Effector memory CD8-positive, alpha-beta T cell (primary cell): Measurements from ENCODE around the gene VAT1L.
"Not testable (repeated sequence)": the region's sequence is repeated elsewhere in the genome, so short reads cannot be mapped to it uniquely, and the experiment has no call there.

Experiments
- ATAC-seq: fragments of 150-1000 bp; cut with Tn5 transposase; replicated peaks from 2 replicates; pipeline ENCODE4 v1.10.0; 2021; ENCODE audit warnings: mild to moderate bottlenecking, moderate library complexity
- DNase-seq, 3 experiments: peaks; one replicate each; pipeline ENCODE4 v3.0.0; 2021
- H3K27ac Mint-ChIP-seq, 2 donors: one replicate each; pipeline ENCODE4 v1.8.0; 2022; ENCODE audit warnings: mild to moderate bottlenecking in 2 of 2, mixed read lengths in 2 of 2, moderate library complexity in 2 of 2
- H3K27me3 Mint-ChIP-seq, 2 donors: one replicate each; pipeline ENCODE4 v1.8.0; 2022; ENCODE audit warnings: mixed read lengths in 2 of 2
- H3K36me3 Mint-ChIP-seq: one replicate; pipeline ENCODE4 v1.8.0; 2022; ENCODE audit warnings: mild to moderate bottlenecking, moderate library complexity, mixed read lengths; ENCODE audit not compliant: insufficient read depth
- H3K4me1 Mint-ChIP-seq, 2 donors: one replicate each; pipeline ENCODE4 v1.8.0; 2022; ENCODE audit warnings: low read depth in 2 of 2, mixed read lengths in 2 of 2
- H3K4me3 Mint-ChIP-seq, 2 donors: one replicate each; pipeline ENCODE4 v1.8.0; 2022; ENCODE audit warnings: mild to moderate bottlenecking in 2 of 2, mixed read lengths in 2 of 2, moderate library complexity in 2 of 2
- H3K9me3 Mint-ChIP-seq, 2 donors: one replicate each; pipeline ENCODE4 v1.8.0; 2022; ENCODE audit warnings: mixed read lengths in 2 of 2

Gene VAT1L

GRCh38 chr16:77928096-77928495 is 139.7 kb downstream of the VAT1L start:
- Mint-ChIP-seq H3K27me3 (peaks cover 29 to 60% of the 10 kb centered on the region in 2 donors), H3K9me3 (no peaks in the 10 kb centered on the region), H3K36me3 (no peaks in the 10 kb centered on the region), H3K27ac (no peak overlapping the region), H3K4me1 (no peaks in the 10 kb centered on the region), H3K4me3 (no peak overlapping the region)
- ATAC-seq (no peak), DNase-seq (no peak)

- no peak overlapping the region for H3K27ac Mint-ChIP-seq
- no peaks in the 10 kb centered on the region for H3K9me3 Mint-ChIP-seq
- DNase-seq = no peak
- peaks cover 37 to 60% of the 10 kb centered on the region in 2 donors for H3K27me3 Mint-ChIP-seq
- no peaks in the 10 kb centered on the region for H3K4me1 Mint-ChIP-seq
- no peaks in the 10 kb centered on the region for H3K36me3 Mint-ChIP-seq
- no peak overlapping the region for H3K4me3 Mint-ChIP-seq
- ATAC-seq = no peak
Observed at GRCh38 chr16:77929004-77929403, 140.6 kb downstream of the VAT1L start.

DNA sequence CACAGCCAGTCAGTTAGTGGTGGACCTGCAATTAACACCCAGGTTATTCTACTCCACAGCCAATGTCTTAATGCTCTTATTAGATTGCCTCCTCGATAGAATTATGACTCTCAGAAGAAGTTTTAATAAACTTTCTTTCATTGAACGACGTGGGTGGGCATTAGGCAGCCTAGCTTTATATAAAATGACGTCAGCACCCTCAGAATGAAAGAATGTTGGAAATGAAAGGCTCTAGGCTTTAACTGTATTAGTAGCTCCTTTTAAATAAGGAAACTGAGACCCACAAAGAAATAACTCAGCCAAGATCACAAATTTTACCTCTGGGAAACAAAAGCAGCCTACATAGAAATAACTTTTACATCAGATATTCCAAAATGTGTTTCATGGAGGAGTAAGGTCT is 142.7 kb downstream of the VAT1L start:
- H3K36me3 Mint-ChIP-seq = no peaks in the 10 kb centered on the region
- DNase-seq (no peak), ATAC-seq (no peak)
- no peak overlapping the region for H3K4me3 Mint-ChIP-seq
- peaks cover 39 to 52% of the 10 kb centered on the region in 2 donors for H3K27me3 Mint-ChIP-seq
- H3K27ac Mint-ChIP-seq = no peak overlapping the region
- H3K9me3 Mint-ChIP-seq = no peaks in the 10 kb centered on the region
- no peaks in the 10 kb centered on the region for H3K4me1 Mint-ChIP-seq

DNA sequence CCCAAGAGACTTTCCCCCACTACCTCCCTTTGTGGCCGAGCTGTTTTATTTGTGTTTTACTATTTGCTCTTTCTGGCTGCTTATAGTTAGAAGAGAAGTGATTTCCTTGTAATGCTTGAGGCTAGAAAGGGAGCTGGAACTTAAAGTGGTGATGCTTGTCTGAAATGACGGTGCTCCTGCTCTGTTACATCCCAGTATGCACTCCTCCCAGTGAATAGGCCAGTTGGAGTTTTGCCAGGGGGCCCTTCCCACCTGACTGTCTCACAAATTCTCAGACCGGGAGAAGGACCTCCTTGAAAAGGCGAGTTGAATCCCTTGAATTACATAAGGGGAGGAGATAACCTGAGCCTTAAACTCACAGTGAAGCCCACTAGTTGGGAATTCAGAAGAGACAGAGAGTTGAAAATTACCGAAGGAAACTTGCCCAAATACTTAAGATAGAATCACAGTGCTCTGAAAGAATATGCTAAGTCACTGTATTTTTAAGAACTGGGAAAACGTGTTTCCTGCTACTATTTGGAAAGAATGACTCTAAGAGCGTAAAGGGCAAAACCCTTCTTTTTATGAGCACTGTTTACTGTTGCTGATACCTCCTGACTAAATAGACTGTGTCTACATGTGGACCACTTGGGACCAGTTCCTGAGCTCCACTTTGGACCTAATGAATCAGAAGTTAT is 149.2 kb downstream of the VAT1L start:
- ATAC-seq (no peak), DNase-seq (no peak)
- H3K4me1 Mint-ChIP-seq = no peaks in the 10 kb centered on the region
- H3K9me3 Mint-ChIP-seq = no peaks in the 10 kb centered on the region
- peaks cover 24 to 25% of the 10 kb centered on the region in 2 donors for H3K27me3 Mint-ChIP-seq
- no peaks in the 10 kb centered on the region for H3K36me3 Mint-ChIP-seq
- H3K4me3 Mint-ChIP-seq = no peak overlapping the region
- H3K27ac Mint-ChIP-seq = no peak overlapping the region

DNA sequence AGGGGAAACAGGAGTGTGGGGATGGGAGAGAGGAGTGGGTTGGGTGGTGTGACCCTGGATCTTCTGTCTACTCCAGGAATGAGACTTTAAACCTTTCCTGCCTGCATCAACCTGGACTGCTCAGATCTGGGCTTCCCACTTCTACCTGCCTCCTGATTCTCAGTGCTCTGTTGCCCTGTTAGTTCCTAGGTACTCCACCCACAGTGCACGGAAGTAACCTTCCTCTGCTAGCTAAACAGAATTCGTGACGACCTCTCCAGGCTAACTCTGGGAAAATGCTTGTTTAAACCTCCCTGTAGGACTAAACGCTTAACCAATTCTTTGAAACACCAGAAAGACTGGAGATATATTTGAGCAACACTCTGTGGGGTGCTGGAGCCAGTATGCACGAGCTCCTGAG is 150.5 kb downstream of the VAT1L start:
- Mint-ChIP-seq H3K9me3 (no peaks in the 10 kb centered on the region), H3K36me3 (peaks cover 3% of the 10 kb centered on the region), H3K27me3 (peaks cover 11 to 15% of the 10 kb centered on the region in 2 donors), H3K27ac (no peak overlapping the region), H3K4me3 (no peak overlapping the region), H3K4me1 (no peaks in the 10 kb centered on the region)
- DNase-seq = no peak
- ATAC-seq = no peak

DNA sequence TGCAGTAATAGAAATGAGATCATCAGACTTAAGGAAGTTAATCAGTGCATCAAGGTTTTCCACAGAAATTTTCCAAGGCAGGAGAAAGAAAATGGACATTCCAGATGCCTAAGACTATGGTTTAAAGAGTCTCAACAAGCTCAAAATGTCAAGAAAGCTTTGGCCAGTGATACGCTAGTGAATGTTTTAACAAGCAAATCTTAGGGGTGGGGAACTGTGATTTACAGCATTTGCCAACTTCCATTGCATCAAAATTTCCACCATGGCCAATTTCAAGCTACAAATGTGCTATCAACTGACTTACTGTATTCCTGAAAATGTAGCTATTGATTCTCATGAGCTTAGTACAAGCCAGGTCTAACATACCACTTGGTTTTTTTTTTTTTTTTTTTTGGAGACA is 151.6 kb downstream of the VAT1L start:
- no peak for DNase-seq
- ATAC-seq = no peak
- Mint-ChIP-seq H3K27ac (no peak overlapping the region), H3K27me3 (peaks cover 5 to 10% of the 10 kb centered on the region in 2 donors), H3K9me3 (no peaks in the 10 kb centered on the region), H3K36me3 (peaks cover 3% of the 10 kb centered on the region), H3K4me1 (no peaks in the 10 kb centered on the region), H3K4me3 (no peak overlapping the region)

- no peaks in the 10 kb centered on the region for H3K4me1 Mint-ChIP-seq
- no peak overlapping the region for H3K27ac Mint-ChIP-seq
- H3K27me3 Mint-ChIP-seq = peaks cover 18 to 21% of the 10 kb centered on the region in 2 donors
- ATAC-seq (no peak), DNase-seq (no peak)
- H3K4me3 Mint-ChIP-seq = no peak overlapping the region
- H3K36me3 Mint-ChIP-seq = peaks cover 3% of the 10 kb centered on the region
- no peaks in the 10 kb centered on the region for H3K9me3 Mint-ChIP-seq
Observed at GRCh38 chr16:77943801-77944200, 155.4 kb downstream of the VAT1L start.

DNA sequence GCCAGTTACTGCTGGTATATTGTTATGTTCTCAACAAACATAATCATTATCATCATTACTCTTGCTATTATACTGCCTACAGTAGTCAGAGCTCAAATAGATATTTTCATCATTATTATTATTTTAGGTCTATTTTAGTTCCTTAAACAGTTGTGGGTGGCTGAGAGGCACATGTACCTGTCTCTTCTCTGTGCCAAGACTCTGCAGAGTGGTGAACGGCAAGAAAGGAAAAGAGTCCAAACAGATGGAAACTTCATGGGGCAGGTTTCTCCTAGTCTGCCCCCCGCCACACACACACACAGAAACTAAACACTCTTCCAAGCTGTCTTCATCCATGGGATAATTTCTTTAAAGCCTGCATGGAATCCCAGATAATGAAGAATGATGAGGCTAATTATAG is 156.3 kb downstream of the VAT1L start:
- peaks cover 3% of the 10 kb centered on the region for H3K36me3 Mint-ChIP-seq
- no peaks in the 10 kb centered on the region for H3K4me1 Mint-ChIP-seq
- DNase-seq (no peak), ATAC-seq (no peak)
- H3K27me3 Mint-ChIP-seq = peaks cover 26 to 27% of the 10 kb centered on the region in 2 donors
- no peaks in the 10 kb centered on the region for H3K9me3 Mint-ChIP-seq
- no peak overlapping the region for H3K27ac Mint-ChIP-seq
- H3K4me3 Mint-ChIP-seq = no peak overlapping the region

- H3K27ac Mint-ChIP-seq = no peak overlapping the region
- H3K27me3 Mint-ChIP-seq = peaks cover 30 to 32% of the 10 kb centered on the region in 2 donors
- H3K36me3 Mint-ChIP-seq = peaks cover 3% of the 10 kb centered on the region
- no peak overlapping the region for H3K4me3 Mint-ChIP-seq
- no peaks in the 10 kb centered on the region for H3K9me3 Mint-ChIP-seq
- ATAC-seq (no peak), DNase-seq (no peak)
- no peaks in the 10 kb centered on the region for H3K4me1 Mint-ChIP-seq
Observed at GRCh38 chr16:77945126-77945525, 156.8 kb downstream of the VAT1L start.

- no peak overlapping the region for H3K4me3 Mint-ChIP-seq
- no peak for DNase-seq
- H3K27me3 Mint-ChIP-seq = peaks cover 30 to 38% of the 10 kb centered on the region in 2 donors
- no peaks in the 10 kb centered on the region for H3K4me1 Mint-ChIP-seq
- no peak for ATAC-seq
- no peak overlapping the region for H3K27ac Mint-ChIP-seq
- no peaks in the 10 kb centered on the region for H3K9me3 Mint-ChIP-seq
- peaks cover 3% of the 10 kb centered on the region for H3K36me3 Mint-ChIP-seq
Observed at GRCh38 chr16:77946823-77947222, 158.5 kb downstream of the VAT1L start.

DNA sequence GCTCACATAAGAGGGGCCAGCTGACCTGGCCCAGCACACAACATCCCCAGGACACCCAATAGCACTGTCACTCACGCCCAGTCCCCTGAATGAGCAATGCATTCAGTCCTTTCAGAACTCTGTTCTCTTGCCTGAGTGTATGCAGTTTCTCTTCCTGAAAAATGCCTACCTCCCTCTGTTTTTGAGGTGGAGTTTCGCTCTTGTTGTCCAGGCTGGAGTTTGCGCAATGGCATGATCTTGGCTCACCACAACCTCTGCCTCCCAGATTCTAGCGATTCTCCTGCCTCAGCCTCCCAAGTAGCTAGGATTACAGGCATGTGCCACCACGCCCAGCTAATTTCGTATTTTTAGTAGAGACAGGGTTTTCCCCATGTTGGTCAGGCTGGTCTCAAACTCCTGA is 159.2 kb downstream of the VAT1L start:
- ATAC-seq, H3K36me3 Mint-ChIP-seq, H3K27ac Mint-ChIP-seq, DNase-seq, H3K9me3 Mint-ChIP-seq, H3K4me1 Mint-ChIP-seq, H3K4me3 Mint-ChIP-seq: not testable (repeated sequence)
- peaks cover 30 to 38% of the 10 kb centered on the region in 2 donors for H3K27me3 Mint-ChIP-seq

GRCh38 chr16:77948835-77949234 is 160.5 kb downstream of the VAT1L start:
- no peak overlapping the region for H3K27ac Mint-ChIP-seq
- H3K4me3 Mint-ChIP-seq = no peak overlapping the region
- ATAC-seq (no peak), DNase-seq (no peak)
- H3K27me3 Mint-ChIP-seq = peaks cover 30 to 38% of the 10 kb centered on the region in 2 donors
- H3K9me3 Mint-ChIP-seq = no peaks in the 10 kb centered on the region
- H3K4me1 Mint-ChIP-seq = no peaks in the 10 kb centered on the region
- no peaks in the 10 kb centered on the region for H3K36me3 Mint-ChIP-seq

GRCh38 chr16:77949445-77949844 is 161.1 kb downstream of the VAT1L start:
- no peaks in the 10 kb centered on the region for H3K4me1 Mint-ChIP-seq
- H3K4me3 Mint-ChIP-seq = no peak overlapping the region
- ATAC-seq = no peak

DNA sequence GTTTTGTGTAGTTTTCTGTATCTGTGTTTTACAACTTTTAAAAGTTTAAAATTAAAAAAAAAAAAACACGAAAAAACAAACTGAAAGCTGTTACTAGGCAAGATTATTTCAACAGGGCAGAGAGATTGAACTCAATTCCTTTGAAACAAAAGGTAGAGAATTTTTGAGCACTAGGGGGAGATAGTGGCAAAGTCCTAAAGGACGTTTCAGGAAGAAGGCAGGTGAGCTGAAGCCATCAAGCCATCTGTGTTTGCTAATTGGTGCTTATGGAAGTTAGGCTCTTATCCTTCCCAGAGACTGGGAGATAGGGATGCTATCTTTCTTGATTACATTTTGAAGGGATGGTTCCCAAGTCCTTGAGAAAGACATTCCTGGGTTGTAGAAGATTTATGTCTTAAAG is 163.4 kb downstream of the VAT1L start:
- Mint-ChIP-seq H3K27me3 (peaks cover 37 to 38% of the 10 kb centered on the region in 2 donors), H3K36me3 (no peaks in the 10 kb centered on the region)

More at GRCh38 chr16:77949445-77949844, 161.1 kb downstream of the VAT1L start:
- no peak for DNase-seq
- H3K36me3 Mint-ChIP-seq = no peaks in the 10 kb centered on the region
- no peaks in the 10 kb centered on the region for H3K9me3 Mint-ChIP-seq
- H3K27ac Mint-ChIP-seq = no peak overlapping the region
- H3K27me3 Mint-ChIP-seq = peaks cover 30 to 38% of the 10 kb centered on the region in 2 donors

More for the DNA sequence above, 163.4 kb downstream of the VAT1L start:
- Mint-ChIP-seq H3K4me3 (no peak overlapping the region), H3K27ac (no peak overlapping the region), H3K9me3 (no peaks in the 10 kb centered on the region), H3K4me1 (no peaks in the 10 kb centered on the region)
- DNase-seq (no peak), ATAC-seq (no peak)
